NT2/D1 (cell line): ENCODE measurements around the gene ACP2.

Experiments used
- SUZ12 ChIP-seq: IDR thresholded peaks from 2 replicates; pipeline ENCODE4 v1.6.1; 2011; ENCODE audit not compliant: insufficient read length, insufficient read depth; ENCODE audit errors: extremely low read depth
- YY1 ChIP-seq: IDR thresholded peaks from 2 replicates; pipeline ENCODE4 v1.6.1; 2011; ENCODE audit not compliant: insufficient read length, insufficient read depth
- ZNF274 ChIP-seq: IDR thresholded peaks from 2 replicates; pipeline ENCODE4 v1.6.1; 2011; ENCODE audit warnings: mild to moderate bottlenecking, low read depth, low read length

DNA sequence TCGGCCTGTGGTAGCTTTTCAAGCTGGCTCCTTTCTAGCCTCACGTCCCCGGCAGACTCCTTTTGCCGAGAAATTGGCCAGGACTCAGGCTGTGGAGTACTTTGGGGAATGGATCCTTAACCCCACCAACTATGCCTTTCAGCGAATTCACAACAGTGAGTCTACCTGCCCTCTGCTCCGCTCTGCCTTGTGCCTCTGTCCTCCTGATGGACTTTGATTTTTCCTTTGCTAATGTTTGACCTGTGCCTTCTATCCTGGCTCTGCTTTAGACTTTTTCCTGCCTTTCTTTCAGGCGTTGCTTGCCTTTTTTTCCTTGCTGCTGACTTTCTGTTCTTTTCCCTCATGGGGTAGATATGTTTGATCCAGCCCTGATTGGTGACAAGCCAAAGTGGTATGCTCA, 33.8 kb upstream of the ACP2 start:
- TF ChIP-seq ZNF274 (no peak), SUZ12 (no peak), YY1 (no peak)
